OCI-LY3 (cell line): ENCODE measurements around the gene CROCC.

Source experiments
- EZH2phosphoT487 ChIP-seq: fragments of 200-600 bp; shearing (Covaris generic); IDR thresholded peaks from 2 replicates; pipeline ENCODE4 v1.6.1; 2018; ENCODE audit warnings: antibody characterized with exemption, mixed run types, low read depth
- TF ChIP-seq, protein P1 (sequence below): fragments of 200-600, 300-600 bp; sonication (generic); IDR thresholded peaks from 2 replicates; pipeline ENCODE4 v1.5.1; 2014; ENCODE audit warnings: antibody characterized with exemption, low read length, low read depth

DNA sequence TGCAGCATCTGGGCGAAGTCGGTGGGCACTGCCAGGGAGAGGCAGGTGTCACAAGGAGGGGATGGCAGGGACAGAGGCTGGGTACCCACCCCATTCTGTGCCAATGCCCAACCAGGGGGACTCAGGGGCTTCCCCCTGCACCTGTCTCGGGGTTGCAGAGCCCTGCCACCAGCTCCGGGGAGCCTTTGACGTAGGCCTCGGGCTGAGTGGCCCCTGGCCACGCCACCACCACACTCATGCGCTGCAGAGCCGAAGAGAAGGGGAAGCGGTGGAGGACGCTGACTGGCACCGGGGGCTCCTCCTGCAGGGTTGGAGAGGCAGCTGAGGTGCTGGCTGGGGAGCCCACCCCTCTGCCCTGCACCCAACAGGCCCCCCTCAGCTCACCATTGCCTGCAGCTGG, 70.4 kb downstream of the CROCC start:
- no peak for TF ChIP-seq EZH2phosphoT487
- TF ChIP-seq, protein P1, sequence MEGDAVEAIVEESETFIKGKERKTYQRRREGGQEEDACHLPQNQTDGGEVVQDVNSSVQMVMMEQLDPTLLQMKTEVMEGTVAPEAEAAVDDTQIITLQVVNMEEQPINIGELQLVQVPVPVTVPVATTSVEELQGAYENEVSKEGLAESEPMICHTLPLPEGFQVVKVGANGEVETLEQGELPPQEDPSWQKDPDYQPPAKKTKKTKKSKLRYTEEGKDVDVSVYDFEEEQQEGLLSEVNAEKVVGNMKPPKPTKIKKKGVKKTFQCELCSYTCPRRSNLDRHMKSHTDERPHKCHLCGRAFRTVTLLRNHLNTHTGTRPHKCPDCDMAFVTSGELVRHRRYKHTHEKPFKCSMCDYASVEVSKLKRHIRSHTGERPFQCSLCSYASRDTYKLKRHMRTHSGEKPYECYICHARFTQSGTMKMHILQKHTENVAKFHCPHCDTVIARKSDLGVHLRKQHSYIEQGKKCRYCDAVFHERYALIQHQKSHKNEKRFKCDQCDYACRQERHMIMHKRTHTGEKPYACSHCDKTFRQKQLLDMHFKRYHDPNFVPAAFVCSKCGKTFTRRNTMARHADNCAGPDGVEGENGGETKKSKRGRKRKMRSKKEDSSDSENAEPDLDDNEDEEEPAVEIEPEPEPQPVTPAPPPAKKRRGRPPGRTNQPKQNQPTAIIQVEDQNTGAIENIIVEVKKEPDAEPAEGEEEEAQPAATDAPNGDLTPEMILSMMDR: no peak
